ENCODE data around the gene CSTF2.

CSTF2 gene

GRCh38 chrX:100870527-100870926 lies 50.3 kb downstream of the CSTF2 start:
- in situ Hi-C loops (cut with MboI; ENCODE audit: low sequenced_read_pairs, unreplicated experiment), result no loop called here
- no peak for TF ChIP-seq CTCF (IDR thresholded peaks at IDR 0.05; ENCODE audit: borderline replicate concordance, control extremely low read depth, extremely low read depth, insufficient read depth, missing control alignments)
- no peak for DNase-seq (ENCODE audit: low spot score)

GRCh38 chrX:100871594-100872560 lies 51.7 kb downstream of the CSTF2 start:
- in situ Hi-C loops (cut with MboI; ENCODE audit: low sequenced_read_pairs, unreplicated experiment), result no loop called here
- DNase-seq (ENCODE audit: low spot score), result no peak
- no peak for TF ChIP-seq CTCF (IDR thresholded peaks at IDR 0.05; ENCODE audit: borderline replicate concordance, control extremely low read depth, extremely low read depth, insufficient read depth, missing control alignments)

- in situ Hi-C loops (cut with MboI; ENCODE audit: low sequenced_read_pairs, unreplicated experiment), result no loop called here
- no peak for TF ChIP-seq CTCF (IDR thresholded peaks at IDR 0.05; ENCODE audit: borderline replicate concordance, control extremely low read depth, extremely low read depth, insufficient read depth, missing control alignments)
Measured at GRCh38 chrX:100874325-100874724, 54.1 kb downstream of the CSTF2 start, which contains the start of gene NOX1. TSS of gene NOX1 (minus strand) at chrX:100874359. CDS start at chrX:100874139, 220 bp downstream.

GRCh38 chrX:100880368-100880767 lies 60.2 kb downstream of the CSTF2 start:
- no peak for TF ChIP-seq CTCF (IDR thresholded peaks at IDR 0.05; ENCODE audit: borderline replicate concordance, control extremely low read depth, extremely low read depth, insufficient read depth, missing control alignments)
- in situ Hi-C loops (cut with MboI; ENCODE audit: low sequenced_read_pairs, unreplicated experiment), result no loop called here
- no peak for DNase-seq (ENCODE audit: low spot score)

More at GRCh38 chrX:100874325-100874724, 54.1 kb downstream of the CSTF2 start, which contains the start of gene NOX1:
- no peak for DNase-seq (ENCODE audit: low spot score)

GRCh38 chrX:100883654-100884053 lies 63.5 kb downstream of the CSTF2 start:
- no peak for DNase-seq (ENCODE audit: low spot score)
- TF ChIP-seq CTCF (IDR thresholded peaks at IDR 0.05; ENCODE audit: borderline replicate concordance, control extremely low read depth, extremely low read depth, insufficient read depth, missing control alignments), result no peak
- in situ Hi-C loops (cut with MboI; ENCODE audit: low sequenced_read_pairs, unreplicated experiment), result no loop called here
